ENCODE measurements around the gene NDUFA7.

DNA sequence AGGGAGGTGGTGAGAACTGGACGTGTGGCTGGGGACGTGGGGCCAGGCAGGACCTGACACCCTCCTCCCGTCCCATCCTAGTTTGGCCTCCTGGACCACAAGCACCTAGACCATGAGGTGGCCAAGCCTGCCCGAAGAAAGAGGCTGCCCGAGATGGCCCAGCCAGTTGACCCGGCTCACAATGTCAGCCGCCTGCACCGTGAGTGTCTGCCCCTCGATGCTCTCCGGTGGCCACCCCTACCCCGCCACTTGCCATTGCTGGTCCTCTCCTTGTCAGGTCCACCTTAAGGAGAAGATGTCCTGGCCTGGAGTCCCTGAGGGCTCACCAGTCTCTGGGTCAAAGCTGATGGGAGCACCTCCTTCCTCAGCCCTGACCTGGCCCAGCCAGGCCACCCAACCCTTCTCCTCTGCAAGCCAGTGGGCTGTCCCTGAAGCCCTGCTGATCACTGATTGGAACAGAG, 45.0 kb upstream of the NDUFA7 start:
- TF ChIP-seq, protein P1, sequence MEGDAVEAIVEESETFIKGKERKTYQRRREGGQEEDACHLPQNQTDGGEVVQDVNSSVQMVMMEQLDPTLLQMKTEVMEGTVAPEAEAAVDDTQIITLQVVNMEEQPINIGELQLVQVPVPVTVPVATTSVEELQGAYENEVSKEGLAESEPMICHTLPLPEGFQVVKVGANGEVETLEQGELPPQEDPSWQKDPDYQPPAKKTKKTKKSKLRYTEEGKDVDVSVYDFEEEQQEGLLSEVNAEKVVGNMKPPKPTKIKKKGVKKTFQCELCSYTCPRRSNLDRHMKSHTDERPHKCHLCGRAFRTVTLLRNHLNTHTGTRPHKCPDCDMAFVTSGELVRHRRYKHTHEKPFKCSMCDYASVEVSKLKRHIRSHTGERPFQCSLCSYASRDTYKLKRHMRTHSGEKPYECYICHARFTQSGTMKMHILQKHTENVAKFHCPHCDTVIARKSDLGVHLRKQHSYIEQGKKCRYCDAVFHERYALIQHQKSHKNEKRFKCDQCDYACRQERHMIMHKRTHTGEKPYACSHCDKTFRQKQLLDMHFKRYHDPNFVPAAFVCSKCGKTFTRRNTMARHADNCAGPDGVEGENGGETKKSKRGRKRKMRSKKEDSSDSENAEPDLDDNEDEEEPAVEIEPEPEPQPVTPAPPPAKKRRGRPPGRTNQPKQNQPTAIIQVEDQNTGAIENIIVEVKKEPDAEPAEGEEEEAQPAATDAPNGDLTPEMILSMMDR (IDR thresholded peaks at IDR 0.05 in 4 of 5, conservative IDR thresholded peaks at IDR 0.05 in 1 of 5), result no peak
- TF ChIP-seq POLR2A (IDR thresholded peaks at IDR 0.05), result no peak

Measured in gastrocnemius medialis (tissue), 4 donors.